Measurements from ENCODE around the gene ZC3H8.

ZC3H8 gene

GRCh38 chr2:112276954-112277353, 22.1 kb upstream of the ZC3H8 start:
- TF ChIP-seq CTCF (IDR thresholded peaks at IDR 0.05; ENCODE audit: low read depth, low read length, missing control alignments) = no peak
- no peak for DNase-seq (ENCODE audit: low read depth)
- in situ Hi-C loops (cut with HindIII; ENCODE audit: low sequenced_read_pairs) = no loop called here
- no peak overlapping the region for H3K4me3 ChIP-seq (ENCODE audit: low read depth, low read length)

GRCh38 chr2:112275887-112276773, 21.3 kb upstream of the ZC3H8 start:
- TF ChIP-seq CTCF (IDR thresholded peaks at IDR 0.05; ENCODE audit: low read depth, low read length, missing control alignments) = no peak
- in situ Hi-C loops (cut with HindIII; ENCODE audit: low sequenced_read_pairs) = no loop called here
- H3K4me3 ChIP-seq (ENCODE audit: low read depth, low read length) = peak overlapping the region; percentile 91
- peak; percentile 74 for DNase-seq (ENCODE audit: low read depth)

GRCh38 chr2:112275311-112275886, 20.6 kb upstream of the ZC3H8 start, which contains the start of gene ZC3H6:
ZC3H6 (plus strand) TSS chr2:112275597; CDS start chr2:112275995, 398 bp downstream.
- H3K4me3 ChIP-seq (ENCODE audit: low read depth, low read length) = peak within 1 kb of the TSS; percentile 91
- DNase-seq (ENCODE audit: low read depth) = peak; percentile 94
- no peak for TF ChIP-seq CTCF (IDR thresholded peaks at IDR 0.05; ENCODE audit: low read depth, low read length, missing control alignments)
- in situ Hi-C loops (cut with HindIII; ENCODE audit: low sequenced_read_pairs) = no loop called here

GRCh38 chr2:112273349-112273748, 18.5 kb upstream of the ZC3H8 start:
- TF ChIP-seq CTCF (IDR thresholded peaks at IDR 0.05; ENCODE audit: low read depth, low read length, missing control alignments) = no peak
- in situ Hi-C loops (cut with HindIII; ENCODE audit: low sequenced_read_pairs) = no loop called here
- no peak overlapping the region for H3K4me3 ChIP-seq (ENCODE audit: low read depth, low read length)
- no peak for DNase-seq (ENCODE audit: low read depth)

GRCh38 chr2:112272669-112273068, 17.8 kb upstream of the ZC3H8 start:
- DNase-seq (ENCODE audit: low read depth) = no peak
- in situ Hi-C loops (cut with HindIII; ENCODE audit: low sequenced_read_pairs) = no loop called here
- H3K4me3 ChIP-seq (ENCODE audit: low read depth, low read length) = no peak overlapping the region
- no peak for TF ChIP-seq CTCF (IDR thresholded peaks at IDR 0.05; ENCODE audit: low read depth, low read length, missing control alignments)

- H3K4me3 ChIP-seq (ENCODE audit: low read depth, low read length) = no peak overlapping the region
- in situ Hi-C loops (cut with HindIII; ENCODE audit: low sequenced_read_pairs) = no loop called here
- no peak for TF ChIP-seq CTCF (IDR thresholded peaks at IDR 0.05; ENCODE audit: low read depth, low read length, missing control alignments)
- no peak for DNase-seq (ENCODE audit: low read depth)
Observed at GRCh38 chr2:112268547-112268946, 13.7 kb upstream of the ZC3H8 start.
